ENCODE results near the gene SNHG17. TPM values are rescaled to one million over a fixed set of nuclear protein-coding genes. Genes with fewer than 3 reads are reported as not detected.
A peak's percentile ranks its signal among the peaks of the same experiment; 100 is the strongest.

SNHG17 gene
- total RNA-seq, 1 experiment from 2014 or later: 111 TPM

GRCh38 chr20:38472513-38473366, 37.6 kb upstream of the SNHG17 start, which contains the start of gene RALGAPB:
TSS of gene RALGAPB (plus strand) at chr20:38472843. CDS start at chr20:38488433, 15,590 bp downstream.
- Mint-ChIP-seq H3K4me3 (ENCODE audit: low read depth, unreplicated experiment) (peak within 1 kb of the TSS; percentile 82), H3K9me3 (ENCODE audit: low read depth, unreplicated experiment) (no peaks in the 10 kb centered on the region), H3K36me3 (ENCODE audit: insufficient read depth, unreplicated experiment) (peaks cover 29% of the 10 kb centered on the region), H3K4me1 (ENCODE audit: low read depth, unreplicated experiment) (peaks cover 31% of the 10 kb centered on the region), H3K27ac (ENCODE audit: unreplicated experiment) (peak within 1 kb of the TSS; percentile 55), H3K27me3 (ENCODE audit: unreplicated experiment) (no peaks in the 10 kb centered on the region)
- DNase-seq: peak; percentile 100
- TF ChIP-seq, protein P1, sequence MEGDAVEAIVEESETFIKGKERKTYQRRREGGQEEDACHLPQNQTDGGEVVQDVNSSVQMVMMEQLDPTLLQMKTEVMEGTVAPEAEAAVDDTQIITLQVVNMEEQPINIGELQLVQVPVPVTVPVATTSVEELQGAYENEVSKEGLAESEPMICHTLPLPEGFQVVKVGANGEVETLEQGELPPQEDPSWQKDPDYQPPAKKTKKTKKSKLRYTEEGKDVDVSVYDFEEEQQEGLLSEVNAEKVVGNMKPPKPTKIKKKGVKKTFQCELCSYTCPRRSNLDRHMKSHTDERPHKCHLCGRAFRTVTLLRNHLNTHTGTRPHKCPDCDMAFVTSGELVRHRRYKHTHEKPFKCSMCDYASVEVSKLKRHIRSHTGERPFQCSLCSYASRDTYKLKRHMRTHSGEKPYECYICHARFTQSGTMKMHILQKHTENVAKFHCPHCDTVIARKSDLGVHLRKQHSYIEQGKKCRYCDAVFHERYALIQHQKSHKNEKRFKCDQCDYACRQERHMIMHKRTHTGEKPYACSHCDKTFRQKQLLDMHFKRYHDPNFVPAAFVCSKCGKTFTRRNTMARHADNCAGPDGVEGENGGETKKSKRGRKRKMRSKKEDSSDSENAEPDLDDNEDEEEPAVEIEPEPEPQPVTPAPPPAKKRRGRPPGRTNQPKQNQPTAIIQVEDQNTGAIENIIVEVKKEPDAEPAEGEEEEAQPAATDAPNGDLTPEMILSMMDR (IDR thresholded peaks at IDR 0.05; ENCODE audit: unreplicated experiment): peak; percentile 45
- BruUV-seq (replicated peaks): no TSS peak
- intact Hi-C loops (cut with micrococcal nuclease; ENCODE audit: unreplicated experiment): loop anchor here (1.0 kb wide), 1 partner anchor 26 kb away; no protein-coding TSS in a partner anchor
- CTCF ChIA-PET: interaction anchor here (0.6 to 2.8 kb wide), 16 partner anchors 13 to 185 kb away, joined by 3 to 48 read pairs (median 4); partner anchors contain the start of genes ADIG and SNHG17

GRCh38 chr20:38471987-38472512, 36.9 kb upstream of the SNHG17 start:
- intact Hi-C loops (cut with micrococcal nuclease; ENCODE audit: unreplicated experiment): loop anchor here (1.0 kb wide), 1 partner anchor 26 kb away; no protein-coding TSS in a partner anchor
- peaks cover 29% of the 10 kb centered on the region for H3K36me3 Mint-ChIP-seq (ENCODE audit: insufficient read depth, unreplicated experiment)

DNA sequence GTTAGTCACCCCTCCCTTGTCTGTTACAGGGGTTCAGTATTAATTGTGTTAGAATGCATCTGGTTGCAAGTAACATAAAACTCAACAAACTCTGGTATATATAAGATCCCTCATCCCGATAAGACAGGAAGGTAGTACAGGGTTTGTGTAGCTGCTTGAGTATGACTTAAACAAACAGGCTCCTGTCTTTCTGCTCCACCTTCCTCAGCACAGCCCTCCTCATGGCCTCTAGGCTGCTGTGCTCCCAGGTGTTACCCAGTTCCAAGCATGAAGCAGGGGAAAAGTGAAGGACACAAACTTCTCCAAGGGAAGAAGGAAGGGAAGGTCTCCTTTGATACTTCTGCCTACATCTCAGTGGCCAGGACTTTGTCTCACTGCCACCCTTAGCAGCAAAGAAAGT, 36.1 kb upstream of the SNHG17 start:
- intact Hi-C loops (cut with micrococcal nuclease; ENCODE audit: unreplicated experiment): no loop called here
- DNase-seq: no peak
- Mint-ChIP-seq H3K36me3 (ENCODE audit: insufficient read depth, unreplicated experiment) (peaks cover 29% of the 10 kb centered on the region), H3K9me3 (ENCODE audit: low read depth, unreplicated experiment) (no peaks in the 10 kb centered on the region), H3K27me3 (ENCODE audit: unreplicated experiment) (no peaks in the 10 kb centered on the region), H3K4me1 (ENCODE audit: low read depth, unreplicated experiment) (peaks cover 31% of the 10 kb centered on the region), H3K27ac (ENCODE audit: unreplicated experiment) (no peak overlapping the region), H3K4me3 (ENCODE audit: low read depth, unreplicated experiment) (no peak overlapping the region)
- TF ChIP-seq, protein P1 (IDR thresholded peaks at IDR 0.05; ENCODE audit: unreplicated experiment): no peak
- no TSS peak for BruUV-seq (replicated peaks)
- CTCF ChIA-PET: interaction anchor here (2.7 to 2.8 kb wide), 2 partner anchors 24 to 37 kb away, joined by 28 to 48 read pairs; partner anchors contain the start of gene SNHG17

More at GRCh38 chr20:38471987-38472512, 36.9 kb upstream of the SNHG17 start:
- TSS peak; percentile 80 for BruUV-seq (replicated peaks)
- H3K4me1 Mint-ChIP-seq (ENCODE audit: low read depth, unreplicated experiment): peaks cover 31% of the 10 kb centered on the region
- CTCF ChIA-PET: interaction anchor here (0.6 to 2.8 kb wide), 14 partner anchors 12 to 135 kb away, joined by 3 to 48 read pairs (median 4); partner anchors contain the start of genes ADIG and SNHG17
- H3K9me3 Mint-ChIP-seq (ENCODE audit: low read depth, unreplicated experiment): no peaks in the 10 kb centered on the region
- H3K27me3 Mint-ChIP-seq (ENCODE audit: unreplicated experiment): no peaks in the 10 kb centered on the region
- no peak for DNase-seq
- TF ChIP-seq, protein P1 (IDR thresholded peaks at IDR 0.05; ENCODE audit: unreplicated experiment): no peak
- peak overlapping the region; percentile 82 for H3K4me3 Mint-ChIP-seq (ENCODE audit: low read depth, unreplicated experiment)
- H3K27ac Mint-ChIP-seq (ENCODE audit: unreplicated experiment): peak overlapping the region; percentile 55

DNA sequence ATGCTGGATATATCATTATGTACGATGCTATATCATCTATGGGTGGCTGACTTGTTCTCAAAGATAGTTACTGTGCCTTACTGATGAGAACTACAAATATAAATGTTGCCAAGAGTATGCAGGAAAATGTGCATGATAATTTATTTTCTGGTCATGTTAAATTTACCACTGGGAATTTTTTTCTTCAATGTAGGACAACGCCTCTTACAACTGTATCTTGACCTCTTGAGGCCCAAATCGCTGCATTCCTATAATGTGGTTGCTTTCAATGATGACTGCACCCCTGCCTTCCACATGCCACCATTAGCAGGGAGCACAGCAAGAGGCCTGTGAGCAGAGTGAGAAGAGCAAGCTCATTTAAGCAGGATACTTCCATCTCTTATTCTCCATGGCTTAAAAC, 31.9 kb upstream of the SNHG17 start:
- Mint-ChIP-seq H3K4me3 (ENCODE audit: low read depth, unreplicated experiment) (no peak overlapping the region), H3K27me3 (ENCODE audit: unreplicated experiment) (no peaks in the 10 kb centered on the region), H3K9me3 (ENCODE audit: low read depth, unreplicated experiment) (no peaks in the 10 kb centered on the region), H3K27ac (ENCODE audit: unreplicated experiment) (no peak overlapping the region), H3K36me3 (ENCODE audit: insufficient read depth, unreplicated experiment) (peaks cover under 1% of the 10 kb centered on the region), H3K4me1 (ENCODE audit: low read depth, unreplicated experiment) (peaks cover 11% of the 10 kb centered on the region)
- CTCF ChIA-PET: no interaction called here
- intact Hi-C loops (cut with micrococcal nuclease; ENCODE audit: unreplicated experiment): no loop called here
- TF ChIP-seq, protein P1 (IDR thresholded peaks at IDR 0.05; ENCODE audit: unreplicated experiment): no peak
- no TSS peak for BruUV-seq (replicated peaks)
- no peak for DNase-seq

All from Calu3 (cell line).